Inflammatory macrophage treated with lipopolysaccharide for 4 hours (primary cell): ENCODE results near the gene ARL11.

Source experiments
- DNase-seq: peaks from one replicate; pipeline ENCODE4 v3.0.0-alpha.2; 2020

ARL11 gene

GRCh38 chr13:49649963-49650312, 21.6 kb downstream of the ARL11 start:
- no peak for DNase-seq

- DNase-seq = no peak
These were observed 23.5 kb downstream of the ARL11 start for GRCh38 chr13:49651570-49652354.

GRCh38 chr13:49652355-49653305, 24.3 kb downstream of the ARL11 start:
- DNase-seq = peak; percentile 50

GRCh38 chr13:49653478-49653877, 25.2 kb downstream of the ARL11 start:
- no peak for DNase-seq

- no peak for DNase-seq
These were observed 25.7 kb downstream of the ARL11 start for GRCh38 chr13:49654011-49654410.

- DNase-seq = no peak
These were observed 27.6 kb downstream of the ARL11 start for GRCh38 chr13:49655906-49656305.

- no peak for DNase-seq
These were observed 28.9 kb downstream of the ARL11 start for GRCh38 chr13:49657241-49657641.

- DNase-seq = no peak
These were observed 36.3 kb downstream of the ARL11 start for GRCh38 chr13:49664606-49665005.

- no peak for DNase-seq
These were observed 39.5 kb downstream of the ARL11 start for GRCh38 chr13:49667773-49668172.

- peak; percentile 48 for DNase-seq
These were observed 41.5 kb downstream of the ARL11 start for GRCh38 chr13:49669735-49670309.

- DNase-seq = no peak
These were observed 42.5 kb downstream of the ARL11 start for GRCh38 chr13:49670828-49671227.

GRCh38 chr13:49676581-49677298, 48.4 kb downstream of the ARL11 start:
- no peak for DNase-seq

GRCh38 chr13:49678191-49678914, 50.0 kb downstream of the ARL11 start:
- DNase-seq = no peak

- no peak for DNase-seq
These were observed 50.9 kb downstream of the ARL11 start for GRCh38 chr13:49679246-49679645.

GRCh38 chr13:49681842-49682435, 53.6 kb downstream of the ARL11 start:
- no peak for DNase-seq
